ENCODE measurements around the gene KCNK6. TPM values are rescaled to one million over a fixed set of nuclear protein-coding genes. Genes with fewer than 3 reads are reported as not detected.

The KCNK6 gene
- total RNA-seq (ENCODE audit: unreplicated experiment): 2.7 TPM
- long read RNA-seq, full-length matches to known transcripts: 2 of 4 reads
- long read RNA-seq, partial matches to known transcripts: 0 of 4 reads
- long read RNA-seq, other reads (novel, unspliced or antisense): 2 of 4 reads

GRCh38 chr19:38319421-38320258, at the start of gene KCNK6:
Gene KCNK6, plus strand, starts transcription at chr19:38319845. Its CDS starts 106 bp downstream, at chr19:38319951.
- H3K9me3 Mint-ChIP-seq (ENCODE audit: unreplicated experiment): peaks cover 7% of the 10 kb centered on the region
- DNase-seq: peak; percentile 59
- peaks cover 7% of the 10 kb centered on the region for H3K27me3 Mint-ChIP-seq (ENCODE audit: unreplicated experiment)
- H3K4me1 Mint-ChIP-seq (ENCODE audit: low read depth, unreplicated experiment): no peaks in the 10 kb centered on the region
- TF ChIP-seq, protein P1, sequence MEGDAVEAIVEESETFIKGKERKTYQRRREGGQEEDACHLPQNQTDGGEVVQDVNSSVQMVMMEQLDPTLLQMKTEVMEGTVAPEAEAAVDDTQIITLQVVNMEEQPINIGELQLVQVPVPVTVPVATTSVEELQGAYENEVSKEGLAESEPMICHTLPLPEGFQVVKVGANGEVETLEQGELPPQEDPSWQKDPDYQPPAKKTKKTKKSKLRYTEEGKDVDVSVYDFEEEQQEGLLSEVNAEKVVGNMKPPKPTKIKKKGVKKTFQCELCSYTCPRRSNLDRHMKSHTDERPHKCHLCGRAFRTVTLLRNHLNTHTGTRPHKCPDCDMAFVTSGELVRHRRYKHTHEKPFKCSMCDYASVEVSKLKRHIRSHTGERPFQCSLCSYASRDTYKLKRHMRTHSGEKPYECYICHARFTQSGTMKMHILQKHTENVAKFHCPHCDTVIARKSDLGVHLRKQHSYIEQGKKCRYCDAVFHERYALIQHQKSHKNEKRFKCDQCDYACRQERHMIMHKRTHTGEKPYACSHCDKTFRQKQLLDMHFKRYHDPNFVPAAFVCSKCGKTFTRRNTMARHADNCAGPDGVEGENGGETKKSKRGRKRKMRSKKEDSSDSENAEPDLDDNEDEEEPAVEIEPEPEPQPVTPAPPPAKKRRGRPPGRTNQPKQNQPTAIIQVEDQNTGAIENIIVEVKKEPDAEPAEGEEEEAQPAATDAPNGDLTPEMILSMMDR (IDR thresholded peaks at IDR 0.05; ENCODE audit: partially characterized antibody, unreplicated experiment): no peak
- H3K27ac Mint-ChIP-seq (ENCODE audit: unreplicated experiment): no peak within 1 kb of the TSS
- H3K36me3 Mint-ChIP-seq (ENCODE audit: unreplicated experiment): peaks cover 4% of the 10 kb centered on the region
- peak within 1 kb of the TSS; percentile 82 for H3K4me3 Mint-ChIP-seq (ENCODE audit: unreplicated experiment)

DNA sequence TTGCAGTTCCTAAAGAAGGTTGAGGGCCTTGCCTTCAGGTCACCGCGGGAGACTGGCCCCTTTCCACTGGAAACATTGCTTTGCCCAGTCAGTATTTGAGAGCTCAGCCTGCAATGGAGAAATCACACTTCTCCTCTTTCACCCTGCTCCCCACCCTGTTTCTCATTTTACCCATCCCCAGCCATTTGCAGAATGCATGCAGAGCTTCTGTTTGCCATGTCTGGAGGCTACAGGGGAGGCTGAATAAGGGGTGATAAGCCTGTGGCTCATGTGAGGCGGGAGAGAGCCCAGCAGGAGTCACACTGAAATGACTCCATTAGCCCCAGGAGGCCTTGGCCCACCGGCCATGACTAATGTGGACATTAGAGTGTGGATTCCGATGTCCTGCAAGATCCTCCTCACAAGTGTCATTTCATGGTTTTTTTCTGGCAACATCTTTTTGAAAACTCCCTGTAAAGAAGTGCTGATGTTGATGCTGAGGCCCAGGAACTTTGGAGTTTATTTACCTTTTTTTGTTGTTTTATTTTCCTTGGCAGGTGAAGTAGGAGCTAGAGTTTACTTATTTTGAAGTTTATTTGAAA, 49.0 kb upstream of the KCNK6 start:
- Mint-ChIP-seq H3K36me3 (ENCODE audit: unreplicated experiment) (peaks cover 8% of the 10 kb centered on the region), H3K9me3 (ENCODE audit: unreplicated experiment) (peaks cover 3% of the 10 kb centered on the region)

DNA sequence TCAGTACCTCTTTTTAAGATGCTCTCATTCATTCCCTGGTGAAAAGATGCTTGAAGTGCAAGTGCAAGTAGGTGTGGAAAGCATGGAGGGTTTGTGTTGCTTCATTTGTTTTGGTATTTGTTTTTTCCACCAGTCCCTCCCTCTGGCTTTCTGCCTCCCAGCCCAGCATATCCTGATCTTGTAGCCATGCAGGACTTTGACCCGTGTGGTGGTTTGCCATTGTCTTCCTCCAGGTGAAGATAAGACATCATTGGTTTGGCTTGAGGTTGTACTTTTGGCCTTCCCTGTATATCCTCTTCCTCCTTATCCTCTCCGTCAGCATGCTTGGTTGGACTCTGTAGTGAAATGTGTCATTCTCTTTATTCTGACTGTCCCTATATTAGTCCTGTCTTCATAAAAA, 46.1 kb upstream of the KCNK6 start:
- Mint-ChIP-seq H3K27me3 (ENCODE audit: unreplicated experiment) (no peaks in the 10 kb centered on the region), H3K36me3 (ENCODE audit: unreplicated experiment) (peaks cover 4% of the 10 kb centered on the region), H3K4me3 (ENCODE audit: unreplicated experiment) (no peak overlapping the region), H3K27ac (ENCODE audit: unreplicated experiment) (no peak overlapping the region), H3K9me3 (ENCODE audit: unreplicated experiment) (peaks cover 3% of the 10 kb centered on the region), H3K4me1 (ENCODE audit: low read depth, unreplicated experiment) (peaks cover 7% of the 10 kb centered on the region)
- no peak for DNase-seq
- TF ChIP-seq, protein P1 (IDR thresholded peaks at IDR 0.05; ENCODE audit: partially characterized antibody, unreplicated experiment): no peak

More for the DNA sequence above, 49.0 kb upstream of the KCNK6 start:
- no peak for DNase-seq
- H3K4me1 Mint-ChIP-seq (ENCODE audit: low read depth, unreplicated experiment): peaks cover 26% of the 10 kb centered on the region
- H3K4me3 Mint-ChIP-seq (ENCODE audit: unreplicated experiment): no peak overlapping the region
- peaks cover 2% of the 10 kb centered on the region for H3K27me3 Mint-ChIP-seq (ENCODE audit: unreplicated experiment)
- TF ChIP-seq, protein P1 (IDR thresholded peaks at IDR 0.05; ENCODE audit: partially characterized antibody, unreplicated experiment): no peak
- H3K27ac Mint-ChIP-seq (ENCODE audit: unreplicated experiment): peak overlapping the region; percentile 17

GRCh38 chr19:38274739-38275138, 44.9 kb upstream of the KCNK6 start:
- peaks cover 7% of the 10 kb centered on the region for H3K4me1 Mint-ChIP-seq (ENCODE audit: low read depth, unreplicated experiment)
- H3K4me3 Mint-ChIP-seq (ENCODE audit: unreplicated experiment): no peak overlapping the region
- peaks cover 3% of the 10 kb centered on the region for H3K9me3 Mint-ChIP-seq (ENCODE audit: unreplicated experiment)
- H3K27me3 Mint-ChIP-seq (ENCODE audit: unreplicated experiment): no peaks in the 10 kb centered on the region
- H3K36me3 Mint-ChIP-seq (ENCODE audit: unreplicated experiment): peaks cover 4% of the 10 kb centered on the region
- H3K27ac Mint-ChIP-seq (ENCODE audit: unreplicated experiment): no peak overlapping the region
- TF ChIP-seq, protein P1 (IDR thresholded peaks at IDR 0.05; ENCODE audit: partially characterized antibody, unreplicated experiment): no peak
- DNase-seq: no peak
